ENCODE measurements around the gene ICE2. TPM values are rescaled to one million over a fixed set of nuclear protein-coding genes. Genes with fewer than 3 reads are reported as not detected.
A peak's percentile ranks its signal among the peaks of the same experiment; 100 is the strongest.

Gene ICE2
- total and polyA plus RNA-seq, 2 of the 8 experiments (the other 6 are each of a cell fraction or from before 2014, with no cell fraction given) = 40.0 to 87.3 TPM

GRCh38 chr15:60399246-60399915 is 79.6 kb downstream of the ICE2 start:
- Histone ChIP-seq H2BK12ac (ENCODE audit: low read depth, low read length) (peak overlapping the region; percentile 77; the same call in 1 of the 2 replicates), H3K4me2 (ENCODE audit: insufficient read depth in 1 of 2, low read depth in 2 of 2, low read length in 2 of 2) (peak overlapping the region; percentile 74 to 95), H3K4me1 (replicated peaks in 1 of 4; ENCODE audit: control insufficient read depth in 3 of 4, insufficient read depth in 4 of 4, low read length in 3 of 4) (peaks cover 4 to 15% (median 14%) of the 10 kb centered on the region in 4 experiments), H4K20me1 (replicated peaks in 1 of 2; ENCODE audit: control insufficient read depth in 1 of 2, insufficient read depth in 2 of 2, low read length in 2 of 2) (peaks cover 0 to 2% of the 10 kb centered on the region in 2 experiments), H3K4ac (replicated peaks; ENCODE audit: insufficient read length, low read depth, low read length) (no peak overlapping the region), H3K9ac (replicated peaks in 1 of 4; ENCODE audit: extremely low read depth in 1 of 4, low read depth in 3 of 4, low read length in 3 of 4) (peak overlapping the region; percentile 15 to 65 (median 37); a peak in 5 of 7 replicates), H3K9me3 (ENCODE audit: insufficient read depth in 2 of 2, low read depth in 1 of 2, low read length in 1 of 2) (no peaks in the 10 kb centered on the region), H3K79me1 (ENCODE audit: low read depth, low read length) (no peaks in the 10 kb centered on the region; the same call in 1 of the 2 replicates), H4K5ac (ENCODE audit: insufficient read length, low read depth, low read length) (no peak overlapping the region), H3K4me3 (ENCODE audit: extremely low read depth in 1 of 4, insufficient read depth in 2 of 4, low read depth in 3 of 4, low read length in 4 of 4) (peak overlapping the region; percentile 58 to 80 (median 72); a peak in 6 of 8 replicates), H3K27me3 (replicated peaks in 1 of 4; ENCODE audit: control insufficient read depth in 3 of 4, extremely low read depth in 1 of 4, insufficient read depth in 3 of 4, low read length in 3 of 4) (peaks cover 0 to 12% (median 6%) of the 10 kb centered on the region in 4 experiments; a peak in 6 of 7 replicates), H3K14ac (ENCODE audit: insufficient read length) (no peak overlapping the region), H3K23me2 (ENCODE audit: low read depth, low read length) (peaks cover 12% of the 10 kb centered on the region; the same call in 1 of the 2 replicates), H3K79me2 (ENCODE audit: control insufficient read depth in 1 of 2, insufficient read depth in 2 of 2, low read length in 2 of 2) (peaks cover 0 to 6% of the 10 kb centered on the region in 2 experiments; a peak in 1 of 4 replicates), H2BK5ac (ENCODE audit: low read depth, low read length) (no peak overlapping the region), H3K27ac (ENCODE audit: low read depth, low read length) (no peak overlapping the region), H3K18ac (ENCODE audit: extremely low read depth, low read length) (peak overlapping the region; percentile 5; the same call in 1 of the 2 replicates), H3K23ac (ENCODE audit: insufficient read length) (no peak overlapping the region), H2AK5ac (ENCODE audit: low read depth, low read length) (no peak overlapping the region), H4K91ac (replicated peaks; ENCODE audit: insufficient read length, low read length) (no peak overlapping the region), H3K56ac (replicated peaks; ENCODE audit: insufficient read length, low read depth, low read length) (no peak overlapping the region), H2BK15ac (ENCODE audit: low read length) (no peak overlapping the region), H2BK120ac (replicated peaks; ENCODE audit: low read depth, low read length) (no peak overlapping the region), H2AFZ (ENCODE audit: low read length) (peak overlapping the region; percentile 97), H3K36me3 (ENCODE audit: control insufficient read depth in 2 of 4, insufficient read depth in 4 of 4, low read length in 3 of 4) (peaks cover 0 to 6% (median 0%) of the 10 kb centered on the region in 4 experiments; a peak in 1 of 8 replicates), H4K8ac (ENCODE audit: extremely low read depth, insufficient read depth, low read length) (no peak overlapping the region), H2BK20ac (ENCODE audit: low read length) (no peak overlapping the region)
- no peak for FAIRE-seq
- POLR2A ChIA-PET (ENCODE audit: partially characterized antibody) = interaction anchor here (0.8 to 1.9 kb wide), 10 partner anchors 10 to 193 kb away, joined by 3 to 8 read pairs (median 5); no protein-coding TSS in a partner anchor
- WGBS, 2 experiments (ENCODE audit: extremely low coverage in 1 of 2, insufficient coverage in 1 of 2, insufficient read length in 1 of 2, insufficient replicate concordance in 2 of 2, low coverage in 1 of 2, low lambda C conversion rate in 2 of 2, missing lambda C conversion rate in 1 of 2) = 32% methylated on average over 21 of the region's 21 CpGs; no CpG with 5 or more reads in 1 of the 2 experiments
- no peak for TF ChIP-seq BACH1 (IDR thresholded peaks at IDR 0.05; ENCODE audit: low read length)
- TF ChIP-seq SP4 (IDR thresholded peaks at IDR 0.05; ENCODE audit: low read length) = no peak
- TF ChIP-seq MAX (IDR thresholded peaks at IDR 0.05) = peak; percentile 25; the same call in 1 of the 2 replicates
- peak; percentile 49 for TF ChIP-seq ASH2L (IDR thresholded peaks at IDR 0.05; ENCODE audit: low read length)
- 0 out of 2 replicates have a peak, but pooled peaks have one; percentile 18 for TF ChIP-seq TAF1 (IDR thresholded peaks at IDR 0.05; ENCODE audit: low read depth, low read length)
- CTCF ChIA-PET (ENCODE audit: partially characterized antibody) = interaction anchor here (0.6 to 1.4 kb wide), 3 partner anchors 14 to 120 kb away, joined by 3 read pairs; no protein-coding TSS in a partner anchor
- DNase-seq (ENCODE audit: low read depth in 1 of 2, low spot score in 2 of 2) = no peak

Data from H1 (cell line).